A549 (cell line): ENCODE results near the gene DAB2IP. TPM values are rescaled to one million over a fixed set of nuclear protein-coding genes. Genes with fewer than 3 reads are reported as not detected.
"Not testable (repeated sequence)": the region's sequence is repeated elsewhere in the genome, so short reads cannot be mapped to it uniquely, and the experiment has no call there.

Experiments
- ATAC-seq, 2 experiments: fragments of 200-7000 bp in 1 of 2; fragments of >200 bp in 1 of 2; cut with Nextera tagmentation in 1 of 2; cut with Tn5 transposase in 1 of 2; 3 replicates each; pipeline versions ENCODE4 v1.8.0 to v1.9.1; 2018 to 2020; ENCODE audit warnings: mild to moderate bottlenecking in 1 of 2, moderate library complexity in 1 of 2
- CTCF ChIA-PET: fragments of 300-600 bp; sonication (Branson Sonifier 250); formaldehyde crosslinking; extraction: SDS; loops from one replicate; lab custom pipeline; 2021; ENCODE audit warnings: antibody characterized with exemption, inconsistent platforms; lab: Yijun Ruan, JAX
- POLR2A ChIA-PET: fragments of 350-600 bp; formaldehyde crosslinking; extraction: SDS; loops from one replicate; lab custom pipeline; 2021; ENCODE audit warnings: antibody characterized with exemption, inconsistent platforms; lab: Yijun Ruan, JAX
- DNase-seq, 2 experiments: peaks; one replicate each; pipeline versions ENCODE4 v3.0.0 to v3.0.0-alpha.2; 2011 to 2016; ENCODE audit warnings: low read depth in 1 of 2, low spot score in 1 of 2
- FAIRE-seq: peaks from 2 replicates; lab custom pipeline; 2011; peaks lifted over from hg19 to GRCh38; lab: Jason Lieb, UNC
- H3K27ac ChIP-seq, 2 experiments: fragments of >200 bp; sonication (Bioruptor Twin); formaldehyde crosslinking; 3 replicates each; pipeline ENCODE4 v1.5.1; 2016 to 2017
- H3K4me1 ChIP-seq: fragments of >200 bp; sonication (Bioruptor Twin); formaldehyde crosslinking; 3 replicates; pipeline ENCODE4 v1.6.1; 2016
- H3K4me2 ChIP-seq: fragments of >200 bp; sonication (Bioruptor Twin); formaldehyde crosslinking; 3 replicates; pipeline ENCODE4 v1.6.1; 2016
- H3K4me3 ChIP-seq: fragments of >200 bp; sonication (Bioruptor Twin); formaldehyde crosslinking; 3 replicates; pipeline ENCODE4 v1.5.1; 2016
- H3K9me3 ChIP-seq: fragments of >200 bp; sonication (Bioruptor Twin); formaldehyde crosslinking; 3 replicates; pipeline ENCODE4 v1.6.1; 2016
- BHLHE40 ChIP-seq: IDR thresholded peaks from 2 replicates; pipeline ENCODE4 v1.6.1; 2012; ENCODE audit warnings: low read depth, low read length, inconsistent platforms
- EHF ChIP-seq: fragments of 250-450 bp; sonication (Bioruptor Pico); IDR thresholded peaks from 2 replicates; pipeline ENCODE4 v1.5.0; 2020; ENCODE audit warnings: mild to moderate bottlenecking
- FOSB ChIP-seq: fragments of 250-450 bp; sonication (Bioruptor Pico); IDR thresholded peaks from 2 replicates; pipeline ENCODE4 v1.5.0; 2020; ENCODE audit warnings: mild to moderate bottlenecking, moderate library complexity
- HOXB13 ChIP-seq: fragments of 250-450 bp; sonication (Bioruptor Pico); IDR thresholded peaks from 2 replicates; pipeline ENCODE4 v1.5.0; 2020; ENCODE audit warnings: low read depth, mild to moderate bottlenecking, moderate library complexity
- JUNB ChIP-seq: fragments of >200 bp; sonication (Bioruptor Twin); formaldehyde crosslinking; IDR thresholded peaks from 2 replicates; pipeline ENCODE4 v1.6.1; 2016
- KDM1A ChIP-seq: fragments of 200-600 bp; sonication (generic); IDR thresholded peaks from 2 replicates; pipeline ENCODE4 v1.6.1; 2016; ENCODE audit warnings: low read depth, mild to moderate bottlenecking
- KDM5A ChIP-seq: fragments of 200-600 bp; sonication (generic); IDR thresholded peaks from 2 replicates; pipeline ENCODE4 v1.6.1; 2016; ENCODE audit warnings: antibody characterized with exemption, mild to moderate bottlenecking
- MAX ChIP-seq: IDR thresholded peaks from 2 replicates; pipeline ENCODE4 v1.6.1; 2012
- NR3C1 ChIP-seq: fragments of >200 bp; sonication (Bioruptor Twin); formaldehyde crosslinking; IDR thresholded peaks from 3 replicates; pipeline ENCODE4 v1.6.1; 2017
- PBX3 ChIP-seq: IDR thresholded peaks from 2 replicates; pipeline ENCODE4 v1.6.1; 2012
- POLR2A ChIP-seq: IDR thresholded peaks from 2 replicates; pipeline ENCODE4 v1.6.1; 2012; ENCODE audit warnings: mild to moderate bottlenecking, low read length
- RAD21 ChIP-seq, 2 experiments: fragments of >200 bp in 1 of 2; sonication (Bioruptor Twin) in 1 of 2; formaldehyde crosslinking in 1 of 2; IDR thresholded peaks in 1 of 2; conservative IDR thresholded peaks in 1 of 2; 2 replicates in 1 of 2; 3 replicates in 1 of 2; pipeline ENCODE4 v1.6.1; 2012 to 2018; ENCODE audit warnings: inconsistent platforms in 1 of 2
- REST ChIP-seq: fragments of 200-600 bp; sonication (generic); IDR thresholded peaks from 2 replicates; pipeline ENCODE4 v1.6.1; 2016; ENCODE audit warnings: antibody characterized with exemption, mild to moderate bottlenecking, moderate library complexity
- RNF2 ChIP-seq: fragments of 200-600 bp; sonication (generic); IDR thresholded peaks from 2 replicates; pipeline ENCODE4 v1.6.1; 2016; ENCODE audit warnings: low read depth, mild to moderate bottlenecking, antibody characterized with exemption, moderate library complexity, borderline replicate concordance
- SMC3 ChIP-seq: fragments of >200 bp; sonication (Bioruptor Twin); formaldehyde crosslinking; IDR thresholded peaks from 3 replicates; pipeline ENCODE4 v1.6.1; 2018; ENCODE audit warnings: inconsistent platforms
- TFCP2L1 ChIP-seq: fragments of 250-450 bp; sonication (Bioruptor Pico); IDR thresholded peaks from 2 replicates; pipeline ENCODE4 v1.5.0; 2021; ENCODE audit warnings: mild to moderate bottlenecking
- ZNF302 ChIP-seq: fragments of 250-450 bp; sonication (Bioruptor Pico); IDR thresholded peaks from 2 replicates; pipeline ENCODE4 v1.9.0; 2021; ENCODE audit warnings: inconsistent platforms, mild to moderate bottlenecking, moderate library complexity
- WGBS: methylation state at CpG from one replicate; pipeline ENCODE4 v1.1.6; 2017; ENCODE audit errors: missing lambda C conversion rate; 5-methylcytosine and 5-hydroxymethylcytosine counted together
- polyA plus RNA-seq, 4 experiments: library from polyadenylated mRNA; depleted of rRNA in 3 of 4; stranded (reverse); fragments of >200 nt; fragmentation: RNase III in 1 of 4; extraction: RNeasy Plus Mini Kit Qiagen cat#74134 plus additional on column Dnase treatment in 1 of 4; gene quantifications; 2 replicates in 3 of 4; 3 replicates in 1 of 4; pipeline ENCODE4 v1.2.3, GENCODE V29; 2011 to 2017
- TF ChIP-seq, protein P1 (sequence below): fragments of 150-350 bp; IDR thresholded peaks from 2 replicates; pipeline ENCODE4 v1.6.1; 2014; ENCODE audit warnings: low read depth, mild to moderate bottlenecking, low read length
- TF ChIP-seq, protein P2 (sequence below): IDR thresholded peaks from 2 replicates; pipeline ENCODE4 v1.6.1; 2012; ENCODE audit warnings: low read depth, borderline replicate concordance

The DAB2IP gene
- polyA plus RNA-seq, 2 of the 4 experiments (the other 2 are of a cell fraction) = 9.7 to 13.9 TPM

DNA sequence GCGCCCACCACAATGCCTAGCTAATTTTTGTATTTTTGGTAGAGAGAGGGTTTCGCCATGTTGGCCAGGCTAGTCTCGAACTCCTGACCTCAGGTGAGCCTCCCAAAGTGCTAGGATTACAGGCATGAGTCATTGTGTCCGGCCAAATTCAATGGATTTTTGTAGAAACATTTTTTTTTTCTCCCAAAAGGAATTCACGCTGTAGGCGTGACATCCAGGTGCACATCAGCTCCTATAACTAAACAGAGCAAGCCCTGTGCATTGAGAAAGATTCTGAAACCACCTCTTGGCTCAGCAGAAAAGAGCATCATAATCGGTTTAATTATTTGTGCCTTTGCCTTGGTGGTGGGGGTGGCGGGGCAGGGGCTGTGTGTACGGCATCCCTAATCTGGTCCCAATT lies 32.9 kb upstream of the DAB2IP start:
- no peak overlapping the region for H3K27ac ChIP-seq
- no peak overlapping the region for H3K4me2 ChIP-seq
- WGBS = 74% methylated on average over 9 of the region's 9 CpGs
- no peaks in the 10 kb centered on the region for H3K9me3 ChIP-seq
- DNase-seq (no peak), FAIRE-seq (no peak), ATAC-seq (no peak)
- no peak overlapping the region for H3K4me3 ChIP-seq
- peaks cover 9% of the 10 kb centered on the region; the same call in 2 of the 3 replicates for H3K4me1 ChIP-seq
- ChIA-PET POLR2A (no interaction called here), CTCF (interaction anchor here (0.7 to 4.0 kb wide), 6 partner anchors 9 to 120 kb away, joined by 3 to 22 read pairs (median 9); no protein-coding TSS in a partner anchor)
- TF ChIP-seq RNF2 (no peak), RAD21 (conservative IDR thresholded peaks at IDR 0.05 in 1 of 2, IDR thresholded peaks at IDR 0.05 in 1 of 2) (no peak), MAX (no peak), EHF (no peak), ZNF302 (CRISPR knock-in tag) (no peak), TFCP2L1 (CRISPR knock-in tag) (no peak), BHLHE40 (no peak), POLR2A (no peak), SMC3 (no peak), FOSB (CRISPR knock-in tag) (no peak), KDM1A (no peak), REST (no peak), KDM5A (no peak), HOXB13 (CRISPR knock-in tag) (no peak), PBX3 (no peak), JUNB (no peak), NR3C1 (no peak)
- TF ChIP-seq, protein P1, sequence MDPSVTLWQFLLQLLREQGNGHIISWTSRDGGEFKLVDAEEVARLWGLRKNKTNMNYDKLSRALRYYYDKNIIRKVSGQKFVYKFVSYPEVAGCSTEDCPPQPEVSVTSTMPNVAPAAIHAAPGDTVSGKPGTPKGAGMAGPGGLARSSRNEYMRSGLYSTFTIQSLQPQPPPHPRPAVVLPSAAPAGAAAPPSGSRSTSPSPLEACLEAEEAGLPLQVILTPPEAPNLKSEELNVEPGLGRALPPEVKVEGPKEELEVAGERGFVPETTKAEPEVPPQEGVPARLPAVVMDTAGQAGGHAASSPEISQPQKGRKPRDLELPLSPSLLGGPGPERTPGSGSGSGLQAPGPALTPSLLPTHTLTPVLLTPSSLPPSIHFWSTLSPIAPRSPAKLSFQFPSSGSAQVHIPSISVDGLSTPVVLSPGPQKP = no peak
- TF ChIP-seq, protein P2, sequence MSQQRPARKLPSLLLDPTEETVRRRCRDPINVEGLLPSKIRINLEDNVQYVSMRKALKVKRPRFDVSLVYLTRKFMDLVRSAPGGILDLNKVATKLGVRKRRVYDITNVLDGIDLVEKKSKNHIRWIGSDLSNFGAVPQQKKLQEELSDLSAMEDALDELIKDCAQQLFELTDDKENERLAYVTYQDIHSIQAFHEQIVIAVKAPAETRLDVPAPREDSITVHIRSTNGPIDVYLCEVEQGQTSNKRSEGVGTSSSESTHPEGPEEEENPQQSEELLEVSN = no peak
- TF ChIP-seq, all 56 proteins: peak for 0

DNA sequence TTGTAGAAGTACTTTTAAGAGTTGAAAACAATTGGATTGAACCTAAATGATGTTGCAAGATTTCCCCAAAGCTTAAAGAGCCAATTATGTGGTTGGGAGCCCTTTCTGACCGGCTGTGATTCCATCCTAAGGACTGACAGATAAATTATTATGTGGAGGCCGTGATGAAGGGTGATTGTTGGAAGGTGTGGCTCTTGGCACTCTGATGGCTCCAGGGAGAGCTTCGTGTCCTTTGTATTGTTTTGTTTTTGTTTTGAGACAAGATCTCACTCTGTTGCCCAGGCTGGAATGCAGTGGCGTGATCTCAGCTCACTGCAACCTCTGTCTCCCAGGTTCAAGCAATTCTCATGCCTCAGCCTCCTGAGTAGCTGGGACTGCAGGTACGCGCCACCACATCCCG lies 32.5 kb upstream of the DAB2IP start:
- H3K4me1 ChIP-seq, H3K4me2 ChIP-seq, ATAC-seq, H3K27ac ChIP-seq, FAIRE-seq, H3K9me3 ChIP-seq, DNase-seq, H3K4me3 ChIP-seq, POLR2A ChIA-PET: not testable (repeated sequence)
- WGBS = 90% methylated on average over 7 of the region's 7 CpGs
- CTCF ChIA-PET = interaction anchor here (0.7 to 4.0 kb wide), 9 partner anchors 9 to 120 kb away, joined by 3 to 22 read pairs (median 6); no protein-coding TSS in a partner anchor
